GM12878 (cell line): Measurements from ENCODE around the gene CA11. TPM values are rescaled to one million over a fixed set of nuclear protein-coding genes. Genes with fewer than 3 reads are reported as not detected.

Experiments
- ATAC-seq: fragments of 200-7000 bp; cut with Tn5 transposase; 3 replicates; pipeline ENCODE4 v1.9.1; 2020; ENCODE audit warnings: mild to moderate bottlenecking, moderate library complexity
- BruUV-seq: library from RNA; stranded (reverse); fragments of 400-500 nt; replicated peaks from 2 replicates; lab custom pipeline; 2021; lab: Mats Ljungman, UMichigan
- CTCF ChIA-PET: fragments of 300-600 bp; sonication (Branson Sonifier 250); formaldehyde crosslinking; extraction: SDS; loops from one replicate; lab custom pipeline; 2021; ENCODE audit warnings: inconsistent platforms; lab: Yijun Ruan, JAX
- POLR2A ChIA-PET: fragments of 350-600 bp; formaldehyde crosslinking; extraction: SDS; loops from one replicate; lab custom pipeline; 2021; ENCODE audit warnings: inconsistent platforms; lab: Charles Lee
- RAD21 ChIA-PET: fragments of 300-600 bp; sonication (Branson Sonifier 250); formaldehyde crosslinking; loops from one replicate; lab custom pipeline; 2023; ENCODE audit warnings: antibody characterized with exemption; ENCODE audit not compliant: unreplicated experiment; lab: Charles Lee
- SMC1A ChIA-PET: fragments of 300-600 bp; sonication (Branson Sonifier 250); formaldehyde crosslinking; loops from one replicate; lab custom pipeline; 2023; ENCODE audit not compliant: unreplicated experiment, uncharacterized antibody; lab: Charles Lee
- DNase-seq: peaks from one replicate; pipeline ENCODE4 v3.0.0-alpha.2; 2011; ENCODE audit warnings: low read depth, low spot score
- FAIRE-seq: peaks from 3 replicates; lab custom pipeline; 2011; peaks lifted over from hg19 to GRCh38; lab: Jason Lieb, UNC
- H2AFZ ChIP-seq: 2 replicates; pipeline ENCODE4 v1.6.0; 2011; ENCODE audit warnings: low read depth, low read length, control low read depth; ENCODE audit not compliant: control insufficient read depth
- H3K27ac ChIP-seq: 2 replicates; pipeline ENCODE4 v1.5.1; 2011; ENCODE audit warnings: control low read depth; ENCODE audit not compliant: control insufficient read depth, insufficient read depth
- H3K27me3 ChIP-seq, 2 experiments: replicated peaks in 1 of 2; 2 replicates each; pipeline versions ENCODE4 v1.6.0 to v1.6.1; 2011; ENCODE audit warnings: low read length in 1 of 2; ENCODE audit not compliant: control insufficient read depth in 2 of 2, insufficient read depth in 2 of 2
- H3K36me3 ChIP-seq, 2 experiments: 2 replicates each; pipeline ENCODE4 v1.5.1; 2011; ENCODE audit warnings: low read length in 1 of 2; ENCODE audit not compliant: control insufficient read depth in 2 of 2, insufficient read depth in 2 of 2
- H3K4me1 ChIP-seq: 2 replicates; pipeline ENCODE4 v1.6.1; 2011; ENCODE audit warnings: mild to moderate bottlenecking, low read length, moderate library complexity, mixed read lengths; ENCODE audit not compliant: control insufficient read depth, insufficient read depth
- H3K4me2 ChIP-seq: 2 replicates; pipeline ENCODE4 v1.6.0; 2011; ENCODE audit warnings: control low read depth; ENCODE audit not compliant: control insufficient read depth, insufficient read depth
- H3K4me3 ChIP-seq: fragments of 200-600 bp; sonication (generic); 2 replicates; pipeline ENCODE4 v1.5.1; 2016
- H3K79me2 ChIP-seq: 2 replicates; pipeline ENCODE4 v1.6.0; 2011; ENCODE audit warnings: low read length; ENCODE audit not compliant: control insufficient read depth, insufficient read depth
- H3K9ac ChIP-seq: 2 replicates; pipeline ENCODE4 v1.8.0; 2011; ENCODE audit warnings: low read length, control low read depth, mixed read lengths; ENCODE audit not compliant: control insufficient read depth, insufficient read depth
- H3K9me3 ChIP-seq: replicated peaks from 3 replicates; pipeline ENCODE4 v1.5.1; 2011; ENCODE audit warnings: mild to moderate bottlenecking, low read length; ENCODE audit not compliant: control insufficient read depth, insufficient read depth
- H4K20me1 ChIP-seq: 2 replicates; pipeline ENCODE4 v1.6.0; 2011; ENCODE audit not compliant: control insufficient read depth, insufficient read depth
- CREM ChIP-seq: IDR thresholded peaks from 2 replicates; pipeline ENCODE4 v1.6.1; 2014; ENCODE audit warnings: antibody characterized with exemption, low read depth
- DPF2 ChIP-seq: fragments of 450-650 bp; IDR thresholded peaks from 2 replicates; pipeline ENCODE4 v1.6.1; 2017; ENCODE audit warnings: mild to moderate bottlenecking
- GATAD2B ChIP-seq: fragments of 450-650 bp; conservative IDR thresholded peaks from 2 replicates; pipeline ENCODE4 v1.6.1; 2017; ENCODE audit warnings: low read depth, mild to moderate bottlenecking, moderate library complexity
- NR2C1 ChIP-seq: fragments of 450-650 bp; IDR thresholded peaks from 2 replicates; pipeline ENCODE4 v1.6.1; 2017; ENCODE audit warnings: antibody characterized with exemption, mild to moderate bottlenecking, moderate library complexity
- SIX5 ChIP-seq: IDR thresholded peaks from 2 replicates; pipeline ENCODE4 v1.6.1; 2011; ENCODE audit warnings: mild to moderate bottlenecking, low read depth, low read length, moderate library complexity; ENCODE audit not compliant: severe bottlenecking
- TARDBP ChIP-seq: IDR thresholded peaks from 2 replicates; pipeline ENCODE4 v1.6.1; 2016; ENCODE audit warnings: borderline replicate concordance
- TCF3 ChIP-seq: IDR thresholded peaks from 2 replicates; pipeline ENCODE4 v1.6.1; 2012; ENCODE audit warnings: low read depth, mild to moderate bottlenecking, low read length, borderline replicate concordance; ENCODE audit not compliant: insufficient read depth
- TCF7 ChIP-seq: IDR thresholded peaks from 2 replicates; pipeline ENCODE4 v1.6.1; 2014; ENCODE audit warnings: antibody characterized with exemption, borderline replicate concordance
- WGBS: methylation state at CpG from one replicate; pipeline ENCODE4 v1.1.6; 2016; ENCODE audit warnings: low lambda C conversion rate; ENCODE audit not compliant: insufficient replicate concordance, insufficient coverage; ENCODE audit errors: missing lambda C conversion rate; 5-methylcytosine and 5-hydroxymethylcytosine counted together
- in situ Hi-C: fragments of 300-500 bp; cut with MboI; formaldehyde crosslinking; loops from 9 replicates; pipeline ENCODE4 v1.14.3; 2018; ENCODE audit warnings: mixed read lengths
- intact Hi-C: fragments of 100-400 bp; cut with micrococcal nuclease; formaldehyde crosslinking; loops from one replicate; pipeline ENCODE4 v1.14.2; 2022; ENCODE audit not compliant: unreplicated experiment
- polyA plus RNA-seq, 11 experiments: library from polyadenylated mRNA; depleted of rRNA in 4 of 11; unstranded in 6 of 11; stranded (reverse) in 5 of 11; fragments of >200 nt; fragmentation: Nextera tagmentation in 4 of 11; fragmentation: Illumina TruSeq in 1 of 11; extraction: Ambion mirVana in 4 of 11; extraction: Trizol in 1 of 11; gene quantifications; 1 replicate in 1 of 11; 2 replicates in 10 of 11; pipeline versions ENCODE4 v1.2.1 to v1.2.3, GENCODE V29; 2011 to 2016; ENCODE audit warnings: inconsistent platforms in 2 of 11, missing spikeins in 2 of 11, low read depth in 1 of 11
- total RNA-seq, 4 experiments: library from RNA; depleted of rRNA in 3 of 4; stranded (reverse); fragments of >200 nt in 3 of 4; fragmentation: Illumina TruSeq in 1 of 4; extraction: Trizol in 1 of 4; gene quantifications; 2 replicates each; pipeline versions ENCODE4 v1.2.1 to v1.2.3, GENCODE V29; 2013 to 2021
- TF ChIP-seq, protein P1 (sequence below): fragments of 150-350 bp; IDR thresholded peaks from 2 replicates; pipeline ENCODE4 v1.6.1; 2014; ENCODE audit warnings: mild to moderate bottlenecking, low read depth, low read length
- TF ChIP-seq, protein P2 (sequence below), 3 experiments: IDR thresholded peaks in 2 of 3; conservative IDR thresholded peaks in 1 of 3; 2 replicates each; pipeline ENCODE4 v1.5.1; 2011; ENCODE audit warnings: low read depth in 3 of 3, low read length in 3 of 3, mild to moderate bottlenecking in 3 of 3, control low read depth in 2 of 3, moderate library complexity in 2 of 3, inconsistent platforms in 1 of 3, mixed read lengths in 1 of 3; ENCODE audit not compliant: control insufficient read depth in 2 of 3, insufficient read depth in 1 of 3; ENCODE audit errors: extremely low read depth in 1 of 3
- TF ChIP-seq, protein P3 (sequence below): IDR thresholded peaks from 2 replicates; pipeline ENCODE4 v1.6.1; 2012; ENCODE audit warnings: low read depth, low read length, improper control_type of control experiment
- TF ChIP-seq, protein P4 (sequence below): fragments of 450-650 bp; IDR thresholded peaks from 2 replicates; pipeline ENCODE4 v1.6.1; 2018; ENCODE audit warnings: borderline replicate concordance, mild to moderate bottlenecking; ENCODE audit not compliant: partially characterized antibody

CA11 gene
- total and polyA plus RNA-seq, 10 of the 15 experiments (the other 5 are each of a cell fraction or from before 2014, with no cell fraction given): 1.7 to 7.5 (median 2.4) TPM

DNA sequence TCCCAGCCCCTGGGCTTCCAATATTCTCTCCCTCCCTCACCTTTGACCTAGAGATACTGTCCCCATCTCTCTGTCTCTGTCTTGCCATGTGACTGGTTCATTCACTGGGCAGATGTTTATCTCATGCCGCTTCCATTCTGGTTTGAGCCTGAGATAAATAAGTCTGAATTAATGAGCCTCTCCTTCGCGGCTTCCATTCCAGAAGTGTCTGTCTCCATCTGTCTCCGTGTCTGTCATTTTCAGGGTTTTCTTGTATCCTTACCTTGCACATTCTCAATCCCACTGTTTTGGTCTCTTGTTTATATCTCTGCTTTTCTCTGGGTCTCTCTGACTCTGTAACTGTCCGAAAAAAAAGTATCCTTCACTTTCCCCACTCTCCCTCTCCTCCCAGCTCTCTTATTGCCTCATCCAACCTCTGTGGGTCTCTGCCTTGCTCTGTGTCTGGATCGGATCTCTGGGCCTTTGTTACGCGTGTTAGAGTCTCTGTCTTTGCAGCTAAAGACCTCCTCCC is 22.4 kb downstream of the CA11 start:
- FAIRE-seq: no peak
- H3K36me3 ChIP-seq: peaks cover 2 to 3% of the 10 kb centered on the region in 2 experiments; a peak in 2 of 4 replicates
- BruUV-seq: no TSS peak
- ChIA-PET SMC1A (interaction anchor here (0.8 to 3.0 kb wide), 3 partner anchors 10 to 22 kb away, joined by 3 to 22 read pairs (median 3); no protein-coding TSS in a partner anchor), POLR2A (interaction anchor here (0.6 to 6.6 kb wide), 6 partner anchors 10 to 1202 kb away, joined by 3 to 62 read pairs (median 4); no protein-coding TSS in a partner anchor), CTCF (interaction anchor here (0.8 to 2.3 kb wide), 3 partner anchors 11 to 39 kb away, joined by 3 to 9 read pairs (median 3); partner anchors contain the start of gene CA11), RAD21 (interaction anchor here (0.7 to 1.5 kb wide), 5 partner anchors 10 to 172 kb away, joined by 3 to 10 read pairs (median 3); partner anchors contain the start of gene CA11)
- H3K9ac ChIP-seq: peak overlapping the region; percentile 41; the same call in 1 of the 2 replicates
- peak overlapping the region; percentile 72 for H3K4me3 ChIP-seq
- H3K4me2 ChIP-seq: peak overlapping the region; percentile 84
- H3K4me1 ChIP-seq: peaks cover 19% of the 10 kb centered on the region
- ATAC-seq: no peak
- no peak for DNase-seq
- no peaks in the 10 kb centered on the region for H4K20me1 ChIP-seq
- TF ChIP-seq, protein P1, sequence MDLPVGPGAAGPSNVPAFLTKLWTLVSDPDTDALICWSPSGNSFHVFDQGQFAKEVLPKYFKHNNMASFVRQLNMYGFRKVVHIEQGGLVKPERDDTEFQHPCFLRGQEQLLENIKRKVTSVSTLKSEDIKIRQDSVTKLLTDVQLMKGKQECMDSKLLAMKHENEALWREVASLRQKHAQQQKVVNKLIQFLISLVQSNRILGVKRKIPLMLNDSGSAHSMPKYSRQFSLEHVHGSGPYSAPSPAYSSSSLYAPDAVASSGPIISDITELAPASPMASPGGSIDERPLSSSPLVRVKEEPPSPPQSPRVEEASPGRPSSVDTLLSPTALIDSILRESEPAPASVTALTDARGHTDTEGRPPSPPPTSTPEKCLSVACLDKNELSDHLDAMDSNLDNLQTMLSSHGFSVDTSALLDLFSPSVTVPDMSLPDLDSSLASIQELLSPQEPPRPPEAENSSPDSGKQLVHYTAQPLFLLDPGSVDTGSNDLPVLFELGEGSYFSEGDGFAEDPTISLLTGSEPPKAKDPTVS: no peak
- no peak for TF ChIP-seq TCF7
- TF ChIP-seq, protein P2, sequence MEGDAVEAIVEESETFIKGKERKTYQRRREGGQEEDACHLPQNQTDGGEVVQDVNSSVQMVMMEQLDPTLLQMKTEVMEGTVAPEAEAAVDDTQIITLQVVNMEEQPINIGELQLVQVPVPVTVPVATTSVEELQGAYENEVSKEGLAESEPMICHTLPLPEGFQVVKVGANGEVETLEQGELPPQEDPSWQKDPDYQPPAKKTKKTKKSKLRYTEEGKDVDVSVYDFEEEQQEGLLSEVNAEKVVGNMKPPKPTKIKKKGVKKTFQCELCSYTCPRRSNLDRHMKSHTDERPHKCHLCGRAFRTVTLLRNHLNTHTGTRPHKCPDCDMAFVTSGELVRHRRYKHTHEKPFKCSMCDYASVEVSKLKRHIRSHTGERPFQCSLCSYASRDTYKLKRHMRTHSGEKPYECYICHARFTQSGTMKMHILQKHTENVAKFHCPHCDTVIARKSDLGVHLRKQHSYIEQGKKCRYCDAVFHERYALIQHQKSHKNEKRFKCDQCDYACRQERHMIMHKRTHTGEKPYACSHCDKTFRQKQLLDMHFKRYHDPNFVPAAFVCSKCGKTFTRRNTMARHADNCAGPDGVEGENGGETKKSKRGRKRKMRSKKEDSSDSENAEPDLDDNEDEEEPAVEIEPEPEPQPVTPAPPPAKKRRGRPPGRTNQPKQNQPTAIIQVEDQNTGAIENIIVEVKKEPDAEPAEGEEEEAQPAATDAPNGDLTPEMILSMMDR (IDR thresholded peaks at IDR 0.05 in 2 of 3, conservative IDR thresholded peaks at IDR 0.05 in 1 of 3; ENCODE audit: control insufficient read depth in 2 of 3, extremely low read depth in 1 of 3, insufficient read depth in 1 of 3, low read depth in 3 of 3, low read length in 3 of 3): no peak
- no peak for TF ChIP-seq TARDBP
- TF ChIP-seq SIX5: no peak
- TF ChIP-seq GATAD2B: no peak
- TF ChIP-seq, protein P3, sequence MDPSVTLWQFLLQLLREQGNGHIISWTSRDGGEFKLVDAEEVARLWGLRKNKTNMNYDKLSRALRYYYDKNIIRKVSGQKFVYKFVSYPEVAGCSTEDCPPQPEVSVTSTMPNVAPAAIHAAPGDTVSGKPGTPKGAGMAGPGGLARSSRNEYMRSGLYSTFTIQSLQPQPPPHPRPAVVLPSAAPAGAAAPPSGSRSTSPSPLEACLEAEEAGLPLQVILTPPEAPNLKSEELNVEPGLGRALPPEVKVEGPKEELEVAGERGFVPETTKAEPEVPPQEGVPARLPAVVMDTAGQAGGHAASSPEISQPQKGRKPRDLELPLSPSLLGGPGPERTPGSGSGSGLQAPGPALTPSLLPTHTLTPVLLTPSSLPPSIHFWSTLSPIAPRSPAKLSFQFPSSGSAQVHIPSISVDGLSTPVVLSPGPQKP: no peak
- no peak for TF ChIP-seq DPF2
- no peak for TF ChIP-seq NR2C1
- no peak for TF ChIP-seq CREM
- TF ChIP-seq TCF3: no peak
- TF ChIP-seq, protein P4, sequence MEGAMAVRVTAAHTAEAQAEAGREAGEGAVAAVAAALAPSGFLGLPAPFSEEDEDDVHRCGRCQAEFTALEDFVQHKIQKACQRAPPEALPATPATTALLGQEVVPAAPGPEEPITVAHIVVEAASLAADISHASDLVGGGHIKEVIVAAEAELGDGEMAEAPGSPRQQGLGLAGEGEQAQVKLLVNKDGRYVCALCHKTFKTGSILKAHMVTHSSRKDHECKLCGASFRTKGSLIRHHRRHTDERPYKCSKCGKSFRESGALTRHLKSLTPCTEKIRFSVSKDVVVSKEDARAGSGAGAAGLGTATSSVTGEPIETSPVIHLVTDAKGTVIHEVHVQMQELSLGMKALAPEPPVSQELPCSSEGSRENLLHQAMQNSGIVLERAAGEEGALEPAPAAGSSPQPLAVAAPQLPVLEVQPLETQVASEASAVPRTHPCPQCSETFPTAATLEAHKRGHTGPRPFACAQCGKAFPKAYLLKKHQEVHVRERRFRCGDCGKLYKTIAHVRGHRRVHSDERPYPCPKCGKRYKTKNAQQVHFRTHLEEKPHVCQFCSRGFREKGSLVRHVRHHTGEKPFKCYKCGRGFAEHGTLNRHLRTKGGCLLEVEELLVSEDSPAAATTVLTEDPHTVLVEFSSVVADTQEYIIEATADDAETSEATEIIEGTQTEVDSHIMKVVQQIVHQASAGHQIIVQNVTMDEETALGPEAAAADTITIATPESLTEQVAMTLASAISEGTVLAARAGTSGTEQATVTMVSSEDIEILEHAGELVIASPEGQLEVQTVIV: no peak
- H3K27me3 ChIP-seq: no peaks in the 10 kb centered on the region
- WGBS: 55% methylated on average over 8 of the region's 8 CpGs
- 0 out of 2 replicates have a peak overlapping the region, but pooled peaks have one; percentile 22 for H3K27ac ChIP-seq
- H3K79me2 ChIP-seq: peaks cover 32% of the 10 kb centered on the region
- intact Hi-C loops (no loop called here), in situ Hi-C loops (no loop called here)
- peak overlapping the region; percentile 73 for H2AFZ ChIP-seq
- H3K9me3 ChIP-seq: no peaks in the 10 kb centered on the region
